Measurements from ENCODE around the gene KDM2B. TPM values are rescaled to one million over a fixed set of nuclear protein-coding genes. Genes with fewer than 3 reads are reported as not detected.

Gene KDM2B
- total and polyA plus RNA-seq, 10 of the 15 experiments (the other 5 are each of a cell fraction or from before 2014, with no cell fraction given) = 13.6 to 124 (median 40.4) TPM

- no peak for TF ChIP-seq CBX5 (IDR thresholded peaks at IDR 0.05; ENCODE audit: low read depth)
- peak; percentile 63 for TF ChIP-seq NKRF (conservative IDR thresholded peaks at IDR 0.05)
- 0 out of 2 replicates have a peak, but pooled peaks have one; percentile 9 for TF ChIP-seq CREB1 (IDR thresholded peaks at IDR 0.05; ENCODE audit: low read depth)
- TF ChIP-seq EGR1 (IDR thresholded peaks at IDR 0.05; ENCODE audit: borderline replicate concordance in 1 of 2, low read depth in 2 of 2, low read length in 2 of 2) = peak in 1 of 2 experiments; percentile 81; a peak in 2 of 3 replicates
- peak; percentile 54 for TF ChIP-seq ASH2L (IDR thresholded peaks at IDR 0.05; ENCODE audit: borderline replicate concordance, low read depth)
- no peak for TF ChIP-seq KDM1A (IDR thresholded peaks at IDR 0.05; ENCODE audit: borderline replicate concordance)
- TF ChIP-seq SKIL (IDR thresholded peaks at IDR 0.05; ENCODE audit: low read depth, poor library complexity, severe bottlenecking) = no peak
- no peak for TF ChIP-seq ZNF274 (IDR thresholded peaks at IDR 0.05; ENCODE audit: insufficient read depth, insufficient read length)
- TF ChIP-seq MEF2B (IDR thresholded peaks at IDR 0.05; ENCODE audit: partially characterized antibody, poor library complexity, severe bottlenecking) = peak; percentile 53
- peak; percentile 88 for TF ChIP-seq IKZF1 (conservative IDR thresholded peaks at IDR 0.05)
- TF ChIP-seq E4F1 (IDR thresholded peaks at IDR 0.05; ENCODE audit: borderline replicate concordance, partially characterized antibody) = no peak
- no peak for TF ChIP-seq TCF3 (IDR thresholded peaks at IDR 0.05; ENCODE audit: borderline replicate concordance, insufficient read depth, low read depth, low read length)
- no peak for TF ChIP-seq FOXK2 (IDR thresholded peaks at IDR 0.05)
- TF ChIP-seq WRNIP1 (IDR thresholded peaks at IDR 0.05; ENCODE audit: borderline replicate concordance, low read depth, low read length) = no peak
- TF ChIP-seq RELA (IDR thresholded peaks at IDR 0.05; ENCODE audit: borderline replicate concordance, partially characterized antibody) = peak; percentile 19
- TF ChIP-seq BCL11A (IDR thresholded peaks at IDR 0.05; ENCODE audit: low read depth, low read length) = 0 out of 2 replicates have a peak, but pooled peaks have one; percentile 16
- TF ChIP-seq DPF2 (IDR thresholded peaks at IDR 0.05) = peak; percentile 91
Measured at GRCh38 chr12:121536899-121537813, 43.7 kb downstream of the KDM2B start (continued).

Measured in GM12878 (cell line).